Measurements from ENCODE around the gene FJX1. TPM values are rescaled to one million over a fixed set of nuclear protein-coding genes. Genes with fewer than 3 reads are reported as not detected.

The FJX1 gene
- total and polyA plus RNA-seq, 10 donors: 3.0 to 40.6 (median 9.2) TPM

- no peak for DNase-seq
- no peak overlapping the region for H3K4me3 ChIP-seq
- H3K27me3 ChIP-seq (replicated peaks in 1 of 7): peaks cover 0 to 68% (median 0%) of the 10 kb centered on the region in 7 donors
- WGBS, 5 donors: 80 to 91% (median 89%) methylated on average over 7 of the region's 7 CpGs
- no peaks in the 10 kb centered on the region for H3K4me1 ChIP-seq
- intact Hi-C loops (cut with DNase I; ENCODE audit: low total_unique reads): loop anchor here (5.0 to 10.0 kb wide), 3 partner anchors 214 to 657 kb away; no protein-coding TSS in a partner anchor
- no peak for TF ChIP-seq POLR2AphosphoS5 (IDR thresholded peaks at IDR 0.05)
- no peak for TF ChIP-seq POLR2A (IDR thresholded peaks at IDR 0.05)
- TF ChIP-seq CTCF (IDR thresholded peaks at IDR 0.05 in 8 of 11, conservative IDR thresholded peaks at IDR 0.05 in 3 of 11): no peak
- H3K36me3 ChIP-seq: no peaks in the 10 kb centered on the region
- H3K9me3 ChIP-seq: no peaks in the 10 kb centered on the region
- H3K27ac ChIP-seq: no peak overlapping the region
These were observed 7.6 kb upstream of the FJX1 start for GRCh38 chr11:35610631-35611030.

- intact Hi-C loops (cut with DNase I; ENCODE audit: low total_unique reads): loop anchor here (5.0 to 10.0 kb wide), 3 partner anchors 213 to 656 kb away; no protein-coding TSS in a partner anchor
- no peaks in the 10 kb centered on the region for H3K9me3 ChIP-seq
- no peak overlapping the region for H3K4me3 ChIP-seq
- peaks cover 0 to 9% (median 0%) of the 10 kb centered on the region in 6 donors for H3K4me1 ChIP-seq
- no peak for DNase-seq
- no peak for TF ChIP-seq CTCF (IDR thresholded peaks at IDR 0.05 in 8 of 11, conservative IDR thresholded peaks at IDR 0.05 in 3 of 11)
- TF ChIP-seq POLR2AphosphoS5 (IDR thresholded peaks at IDR 0.05): no peak
- WGBS, 5 donors: 9 to 33% (median 24%) methylated on average over 1 of the region's 1 CpG
- H3K36me3 ChIP-seq: no peaks in the 10 kb centered on the region
- peaks cover 0 to 73% (median 0%) of the 10 kb centered on the region in 7 donors for H3K27me3 ChIP-seq (replicated peaks in 1 of 7)
- H3K27ac ChIP-seq: no peak overlapping the region
These were observed 6.5 kb upstream of the FJX1 start for GRCh38 chr11:35611741-35612140.

GRCh38 chr11:35614939-35615569, 3.2 kb upstream of the FJX1 start:
- Histone ChIP-seq H3K36me3 (no peaks in the 10 kb centered on the region), H3K4me3 (no peak overlapping the region), H3K4me1 (peaks cover 9 to 39% (median 26%) of the 10 kb centered on the region in 6 donors), H3K27me3 (replicated peaks in 1 of 7) (peaks cover 0 to 87% (median 25%) of the 10 kb centered on the region in 7 donors), H3K27ac (no peak overlapping the region), H3K9me3 (no peaks in the 10 kb centered on the region)
- intact Hi-C loops (cut with DNase I; ENCODE audit: low total_unique reads): loop anchor here (5.0 to 10.0 kb wide), 3 partner anchors 210 to 652 kb away; no protein-coding TSS in a partner anchor
- 59 to 88% (median 66%) methylated on average over 1 of the region's 1 CpG for WGBS, 5 donors
- DNase-seq: no peak
- TF ChIP-seq POLR2A (IDR thresholded peaks at IDR 0.05) (no peak), POLR2AphosphoS5 (IDR thresholded peaks at IDR 0.05) (no peak), CTCF (IDR thresholded peaks at IDR 0.05 in 8 of 11, conservative IDR thresholded peaks at IDR 0.05 in 3 of 11) (no peak)

All from spleen (tissue), 11 donors.